HG03520 (cell line): ENCODE data around the gene DIP2A.

ENCODE experiments used
- ATAC-seq: cut with Tn5 transposase; IDR thresholded peaks from one replicate; pipeline ENCODE4 v1.9.1; 2021; ENCODE audit warnings: mild to moderate bottlenecking, moderate library complexity; ENCODE audit not compliant: unreplicated experiment

The DIP2A gene

GRCh38 chr21:46610018-46610701, 151.5 kb downstream of the DIP2A start:
- no peak for ATAC-seq

- ATAC-seq, result no peak
Observed at GRCh38 chr21:46613391-46613790, 154.7 kb downstream of the DIP2A start.

- no peak for ATAC-seq
Observed at GRCh38 chr21:46616050-46616449, 157.4 kb downstream of the DIP2A start.

GRCh38 chr21:46616656-46617055, 158.0 kb downstream of the DIP2A start:
- no peak for ATAC-seq

DNA sequence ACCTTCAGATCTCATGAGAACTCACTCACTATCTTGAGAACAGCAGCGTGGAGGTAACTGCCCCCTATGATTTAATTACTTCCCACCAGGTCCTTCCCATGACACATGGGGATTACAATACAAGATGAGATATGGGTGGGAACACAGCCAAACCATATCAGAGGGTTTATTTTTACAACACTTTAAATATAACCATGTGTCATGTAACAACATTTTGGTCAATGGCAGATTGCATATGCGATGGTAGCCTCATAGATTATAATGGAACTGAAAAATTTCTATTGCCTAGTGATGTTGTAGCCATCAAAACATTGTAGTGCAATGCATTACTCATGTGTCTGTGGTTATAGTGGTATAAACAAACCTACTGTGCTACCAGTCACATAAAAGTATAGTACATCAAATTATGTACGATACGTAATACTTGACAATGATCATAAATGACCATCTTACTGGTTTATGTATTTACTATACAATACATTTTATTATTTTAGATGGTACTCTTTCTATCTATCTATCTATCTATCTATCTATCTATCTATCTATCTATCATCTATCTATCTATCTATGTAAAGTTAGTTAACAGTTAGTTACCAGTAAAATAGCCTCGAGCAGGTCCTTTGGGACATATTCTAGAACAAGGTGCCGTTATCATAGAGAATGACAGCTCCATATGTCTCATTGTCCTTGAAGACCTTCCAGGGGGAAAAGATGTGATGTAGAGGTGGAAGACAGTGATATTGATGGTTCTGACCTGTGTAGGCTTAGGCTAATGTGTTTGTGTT, 158.8 kb downstream of the DIP2A start:
- ATAC-seq, result no peak

DNA sequence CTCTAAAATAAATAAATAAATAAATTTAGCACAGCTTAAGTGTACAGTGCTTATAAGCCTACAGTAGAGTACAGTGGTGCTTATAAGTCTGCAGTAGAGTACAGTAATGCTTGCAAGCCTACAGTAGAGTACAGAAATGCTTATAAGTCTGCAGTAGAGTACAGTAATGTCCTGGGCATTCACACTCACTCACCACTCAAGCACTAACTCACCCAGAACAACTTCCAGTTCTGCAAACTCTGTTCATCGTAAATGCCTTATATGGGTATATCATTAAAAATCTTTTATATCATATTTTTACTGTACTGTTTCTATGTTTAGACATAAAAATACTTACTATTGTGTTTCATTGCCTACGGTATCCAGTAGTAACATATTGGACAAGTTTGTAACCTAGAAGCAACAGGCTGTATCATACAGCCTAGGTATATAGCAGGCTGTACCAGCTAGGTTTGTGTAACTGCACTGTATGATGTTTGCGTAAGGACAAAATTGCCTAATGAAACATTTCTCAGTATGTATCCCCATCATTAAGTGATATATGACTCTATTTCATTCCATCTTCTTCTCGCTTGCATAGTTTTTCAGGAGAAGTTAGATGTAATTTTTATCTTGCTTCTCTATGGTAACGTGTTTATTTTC, 160.2 kb downstream of the DIP2A start:
- ATAC-seq, result no peak
